IMR-90 (cell line): ENCODE data around the gene SCGB1A1. TPM values are rescaled to one million over a fixed set of nuclear protein-coding genes. Genes with fewer than 3 reads are reported as not detected.

Source experiments
- ATAC-seq: fragments of 200-7000 bp; cut with Tn5 transposase; 2 replicates; pipeline ENCODE4 v1.9.1; 2020; ENCODE audit warnings: low read depth, mild to moderate bottlenecking, moderate library complexity
- BruUV-seq: library from RNA; stranded (reverse); fragments of 400-500 nt; replicated peaks from 2 replicates; lab custom pipeline; 2021; lab: Mats Ljungman, UMichigan
- CTCF ChIA-PET: fragments of 300-600 bp; formaldehyde crosslinking; extraction: SDS; loops from one replicate; lab custom pipeline; 2021; ENCODE audit warnings: antibody characterized with exemption; lab: Yijun Ruan, JAX
- POLR2A ChIA-PET: fragments of 300-600 bp; sonication (Branson Sonifier 250); formaldehyde crosslinking; loops from one replicate; lab custom pipeline; 2022; ENCODE audit warnings: antibody characterized with exemption; ENCODE audit not compliant: unreplicated experiment; lab: Charles Lee
- DNase-seq: peaks from one replicate; pipeline ENCODE4 v3.0.0; 2013
- H2AFZ ChIP-seq: replicated peaks from 2 replicates; pipeline ENCODE3; 2013; ENCODE audit warnings: low read length, mild to moderate bottlenecking; ENCODE audit not compliant: poor library complexity
- H2AK5ac ChIP-seq: 2 replicates; pipeline ENCODE4 v1.6.1; 2013; ENCODE audit warnings: low read depth, low read length, inconsistent platforms
- H2AK9ac ChIP-seq: replicated peaks from 2 replicates; pipeline ENCODE3; 2013; ENCODE audit warnings: mild to moderate bottlenecking, low read depth, low read length, moderate library complexity; ENCODE audit not compliant: poor library complexity
- H2BK120ac ChIP-seq: 2 replicates; pipeline ENCODE4 v1.6.1; 2013; ENCODE audit warnings: low read depth, low read length, inconsistent platforms
- H2BK15ac ChIP-seq: 3 replicates; pipeline ENCODE4 v1.6.1; 2013; ENCODE audit warnings: low read depth, low read length, inconsistent platforms
- H2BK20ac ChIP-seq: 2 replicates; pipeline ENCODE4 v1.6.1; 2013; ENCODE audit warnings: low read depth, mild to moderate bottlenecking, inconsistent platforms, low read length, moderate library complexity
- H2BK5ac ChIP-seq: 2 replicates; pipeline ENCODE4 v1.6.1; 2013; ENCODE audit warnings: mild to moderate bottlenecking, low read depth, low read length, inconsistent platforms; ENCODE audit not compliant: poor library complexity, severe bottlenecking
- H3K14ac ChIP-seq: replicated peaks from 2 replicates; pipeline ENCODE4 v1.6.1; 2013; ENCODE audit warnings: low read depth, low read length, inconsistent platforms
- H3K18ac ChIP-seq: 2 replicates; pipeline ENCODE4 v1.6.1; 2013; ENCODE audit warnings: low read depth, low read length, control low read depth
- H3K23ac ChIP-seq: 2 replicates; pipeline ENCODE4 v1.6.1; 2013; ENCODE audit warnings: low read depth, low read length, inconsistent platforms
- H3K27ac ChIP-seq: 2 replicates; pipeline ENCODE4 v1.5.1; 2013; ENCODE audit warnings: mild to moderate bottlenecking, control low read depth, low read length; ENCODE audit not compliant: insufficient read depth
- H3K27me3 ChIP-seq: 2 replicates; pipeline ENCODE4 v1.6.1; 2013; ENCODE audit warnings: low read length; ENCODE audit not compliant: control insufficient read depth, insufficient read depth
- H3K36me3 ChIP-seq: 2 replicates; pipeline ENCODE4 v1.6.1; 2013; ENCODE audit warnings: low read length, mixed read lengths; ENCODE audit not compliant: control insufficient read depth, insufficient read depth
- H3K4ac ChIP-seq: 2 replicates; pipeline ENCODE4 v1.6.1; 2013; ENCODE audit warnings: low read depth, low read length, inconsistent platforms
- H3K4me1 ChIP-seq: 2 replicates; pipeline ENCODE4 v1.6.1; 2013; ENCODE audit warnings: low read length, mixed read lengths; ENCODE audit not compliant: control insufficient read depth, insufficient read depth
- H3K4me2 ChIP-seq: 2 replicates; pipeline ENCODE4 v1.6.1; 2013; ENCODE audit warnings: low read depth, mild to moderate bottlenecking, control low read depth, low read length, moderate library complexity
- H3K4me3 ChIP-seq: 2 replicates; pipeline ENCODE4 v1.5.1; 2013; ENCODE audit warnings: low read depth, mild to moderate bottlenecking, control low read depth, low read length, moderate library complexity; ENCODE audit not compliant: insufficient read depth
- H3K56ac ChIP-seq: 2 replicates; pipeline ENCODE4 v1.6.1; 2013; ENCODE audit warnings: low read length, inconsistent platforms; ENCODE audit not compliant: insufficient read depth; ENCODE audit errors: extremely low read depth
- H3K79me1 ChIP-seq, 2 experiments: 2 replicates each; pipeline ENCODE4 v1.6.1; 2013; ENCODE audit warnings: low read length in 2 of 2, inconsistent platforms in 1 of 2, low read depth in 1 of 2
- H3K9ac ChIP-seq: 2 replicates; pipeline ENCODE4 v1.6.1; 2013; ENCODE audit warnings: low read depth, low read length, control low read depth
- H3K9me1 ChIP-seq: 2 replicates; pipeline ENCODE4 v1.6.1; 2013; ENCODE audit warnings: low read length, inconsistent platforms; ENCODE audit not compliant: insufficient read depth
- H3K9me3 ChIP-seq: 2 replicates; pipeline ENCODE4 v1.6.1; 2013; ENCODE audit warnings: low read length; ENCODE audit not compliant: control insufficient read depth, insufficient read depth
- H4K20me1 ChIP-seq: 2 replicates; pipeline ENCODE4 v1.6.1; 2013; ENCODE audit warnings: low read length, inconsistent platforms; ENCODE audit not compliant: insufficient read depth
- H4K5ac ChIP-seq: 2 replicates; pipeline ENCODE4 v1.6.1; 2013; ENCODE audit warnings: mild to moderate bottlenecking, low read depth, low read length, control low read depth
- H4K8ac ChIP-seq, 2 experiments: 2 replicates each; pipeline ENCODE4 v1.6.1; 2013; ENCODE audit warnings: low read depth in 2 of 2, low read length in 2 of 2, control low read depth in 1 of 2, inconsistent platforms in 1 of 2
- H4K91ac ChIP-seq: 2 replicates; pipeline ENCODE4 v1.6.1; 2013; ENCODE audit warnings: low read depth, low read length, inconsistent platforms; ENCODE audit not compliant: insufficient read depth
- BHLHE40 ChIP-seq: fragments of 150-350 bp; IDR thresholded peaks from 2 replicates; pipeline ENCODE4 v1.6.1; 2016; ENCODE audit warnings: mild to moderate bottlenecking, low read depth, low read length
- ELK1 ChIP-seq: fragments of 150-350 bp; IDR thresholded peaks from 2 replicates; pipeline ENCODE4 v1.6.1; 2016; ENCODE audit warnings: low read depth, mild to moderate bottlenecking, low read length, moderate library complexity, borderline replicate concordance
- MAFK ChIP-seq: IDR thresholded peaks from 2 replicates; pipeline ENCODE4 v1.6.1; 2012; ENCODE audit warnings: low read depth, low read length, improper control_type of control experiment
- MAZ ChIP-seq: IDR thresholded peaks from 2 replicates; pipeline ENCODE4 v1.6.1; 2012; ENCODE audit warnings: low read depth, mild to moderate bottlenecking, low read length, improper control_type of control experiment, moderate library complexity, borderline replicate concordance
- MXI1 ChIP-seq: IDR thresholded peaks from 2 replicates; pipeline ENCODE4 v1.6.1; 2012; ENCODE audit warnings: low read depth, mild to moderate bottlenecking, low read length, moderate library complexity, borderline replicate concordance
- NFE2L2 ChIP-seq: fragments of 150-350 bp; IDR thresholded peaks from 2 replicates; pipeline ENCODE4 v1.6.1; 2016; ENCODE audit warnings: low read depth, mild to moderate bottlenecking, low read length
- POLR2A ChIP-seq: IDR thresholded peaks from 2 replicates; pipeline ENCODE4 v1.6.1; 2012; ENCODE audit warnings: mild to moderate bottlenecking, low read depth, low read length
- RAD21 ChIP-seq: IDR thresholded peaks from 2 replicates; pipeline ENCODE4 v1.6.1; 2012; ENCODE audit warnings: low read length, improper control_type of control experiment
- RCOR1 ChIP-seq: IDR thresholded peaks from 2 replicates; pipeline ENCODE4 v1.6.1; 2012; ENCODE audit warnings: mild to moderate bottlenecking, low read length, improper control_type of control experiment; ENCODE audit not compliant: insufficient replicate concordance
- RFX5 ChIP-seq: IDR thresholded peaks from 2 replicates; pipeline ENCODE4 v1.8.0; 2012; ENCODE audit warnings: low read depth, mild to moderate bottlenecking, low read length, moderate library complexity
- SMC3 ChIP-seq: fragments of 150-350 bp; IDR thresholded peaks from 2 replicates; pipeline ENCODE4 v1.6.1; 2016; ENCODE audit warnings: low read depth, mild to moderate bottlenecking, antibody characterized with exemption, low read length, moderate library complexity
- WGBS, 2 experiments: methylation state at CpG; one replicate each; pipeline versions ENCODE4 v1.1.5 to v1.1.7; 2013; ENCODE audit warnings: missing lambda C conversion rate in 2 of 2; ENCODE audit not compliant: insufficient read length in 1 of 2; ENCODE audit errors: extremely low coverage in 2 of 2; 5-methylcytosine and 5-hydroxymethylcytosine counted together
- dilution Hi-C: fragments of 300-500 bp; cut with HindIII; formaldehyde crosslinking; loops from one replicate; pipeline ENCODE4 v1.14.3; 2018; ENCODE audit warnings: low sequenced_read_pairs; ENCODE audit not compliant: unreplicated experiment
- in situ Hi-C: fragments of 300-500 bp; cut with MboI; formaldehyde crosslinking; loops from 3 replicates; pipeline ENCODE4 v1.14.3; 2019; ENCODE audit warnings: low sequenced_read_pairs, inconsistent platforms, mixed read lengths
- intact Hi-C: fragments of 100-400 bp; cut with micrococcal nuclease; formaldehyde crosslinking; loops from 2 replicates; pipeline ENCODE4 v1.10.0; 2022
- polyA plus RNA-seq, 3 experiments: library from polyadenylated mRNA; depleted of rRNA; stranded (reverse); fragments of >200 nt; gene quantifications; 2 replicates each; pipeline ENCODE4 v1.2.3, GENCODE V29; 2012; ENCODE audit warnings: low replicate concordance in 1 of 3
- total RNA-seq: library from RNA; depleted of rRNA; stranded (reverse); fragments of >200 nt; gene quantifications from 2 replicates; pipeline ENCODE4 v1.2.3, GENCODE V29; 2012

The SCGB1A1 gene
- total and polyA plus RNA-seq, 2 of the 4 experiments (the other 2 are of a cell fraction) = not detected

GRCh38 chr11:62445314-62445740, 26.5 kb downstream of the SCGB1A1 start:
- H2BK15ac ChIP-seq = no peak overlapping the region; the same call in 2 of the 3 replicates
- H3K14ac ChIP-seq = 0 out of 2 replicates have a peak overlapping the region, but pooled peaks have one; percentile 58
- no peaks in the 10 kb centered on the region for H3K36me3 ChIP-seq
- 50% methylated on average over 1 of the region's 5 CpGs; no CpG with 5 or more reads in 1 of the 2 experiments for WGBS, 2 experiments
- ChIA-PET POLR2A (no interaction called here), CTCF (interaction anchor here (0.6 to 1.5 kb wide), 2 partner anchors 16 to 21 kb away, joined by 3 to 7 read pairs; no protein-coding TSS in a partner anchor)
- peaks cover 0 to 21% of the 10 kb centered on the region in 2 experiments; a peak in 3 of 4 replicates for H3K79me1 ChIP-seq
- peak overlapping the region; percentile 68; the same call in 1 of the 2 replicates for H3K27ac ChIP-seq
- in situ Hi-C loops (no loop called here), intact Hi-C loops (no loop called here), dilution Hi-C loops (no loop called here)
- H2BK20ac ChIP-seq = peak overlapping the region; percentile 48; the same call in 1 of the 2 replicates
- TF ChIP-seq POLR2A = no peak
- TF ChIP-seq RCOR1 = no peak
- TF ChIP-seq RAD21 = no peak
- TF ChIP-seq MAFK = no peak
- TF ChIP-seq SMC3 = no peak
- no peak for TF ChIP-seq MXI1
- TF ChIP-seq ELK1 = no peak
- no peak for TF ChIP-seq BHLHE40
- TF ChIP-seq NFE2L2 = no peak
- no peak for TF ChIP-seq MAZ
- TF ChIP-seq RFX5 = no peak
- no peak overlapping the region for H3K4me3 ChIP-seq
- H3K27me3 ChIP-seq = no peaks in the 10 kb centered on the region
- DNase-seq (peak; percentile 81), ATAC-seq (peak; percentile 38)
- no peaks in the 10 kb centered on the region for H4K20me1 ChIP-seq
- peak overlapping the region; percentile 13; the same call in 1 of the 2 replicates for H2AK5ac ChIP-seq
- H3K56ac ChIP-seq = no peak overlapping the region
- peak overlapping the region; percentile 59; the same call in 1 of the 2 replicates for H3K18ac ChIP-seq
- H3K4me1 ChIP-seq = peaks cover 20% of the 10 kb centered on the region
- peak overlapping the region; percentile 19 for H2BK5ac ChIP-seq
- H3K4me2 ChIP-seq = no peak overlapping the region
- no peak overlapping the region for H3K23ac ChIP-seq
- BruUV-seq = no TSS peak
- H2AFZ ChIP-seq = no peak overlapping the region
- no peak overlapping the region for H3K9ac ChIP-seq
- peak overlapping the region; percentile 59 for H2BK120ac ChIP-seq
- H4K5ac ChIP-seq = peak overlapping the region; percentile 70
- H3K9me3 ChIP-seq = no peaks in the 10 kb centered on the region
- H3K9me1 ChIP-seq = peaks cover 15% of the 10 kb centered on the region
- H2AK9ac ChIP-seq = peak overlapping the region; percentile 11
- H3K4ac ChIP-seq = peak overlapping the region; percentile 76
- H4K8ac ChIP-seq = peak overlapping the region; percentile 54 to 80; a peak in 3 of 4 replicates
- H4K91ac ChIP-seq = peak overlapping the region; percentile 63
